ENCODE data around the gene SV2A.

The SV2A gene, protein sequence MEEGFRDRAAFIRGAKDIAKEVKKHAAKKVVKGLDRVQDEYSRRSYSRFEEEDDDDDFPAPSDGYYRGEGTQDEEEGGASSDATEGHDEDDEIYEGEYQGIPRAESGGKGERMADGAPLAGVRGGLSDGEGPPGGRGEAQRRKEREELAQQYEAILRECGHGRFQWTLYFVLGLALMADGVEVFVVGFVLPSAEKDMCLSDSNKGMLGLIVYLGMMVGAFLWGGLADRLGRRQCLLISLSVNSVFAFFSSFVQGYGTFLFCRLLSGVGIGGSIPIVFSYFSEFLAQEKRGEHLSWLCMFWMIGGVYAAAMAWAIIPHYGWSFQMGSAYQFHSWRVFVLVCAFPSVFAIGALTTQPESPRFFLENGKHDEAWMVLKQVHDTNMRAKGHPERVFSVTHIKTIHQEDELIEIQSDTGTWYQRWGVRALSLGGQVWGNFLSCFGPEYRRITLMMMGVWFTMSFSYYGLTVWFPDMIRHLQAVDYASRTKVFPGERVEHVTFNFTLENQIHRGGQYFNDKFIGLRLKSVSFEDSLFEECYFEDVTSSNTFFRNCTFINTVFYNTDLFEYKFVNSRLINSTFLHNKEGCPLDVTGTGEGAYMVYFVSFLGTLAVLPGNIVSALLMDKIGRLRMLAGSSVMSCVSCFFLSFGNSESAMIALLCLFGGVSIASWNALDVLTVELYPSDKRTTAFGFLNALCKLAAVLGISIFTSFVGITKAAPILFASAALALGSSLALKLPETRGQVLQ

DNA sequence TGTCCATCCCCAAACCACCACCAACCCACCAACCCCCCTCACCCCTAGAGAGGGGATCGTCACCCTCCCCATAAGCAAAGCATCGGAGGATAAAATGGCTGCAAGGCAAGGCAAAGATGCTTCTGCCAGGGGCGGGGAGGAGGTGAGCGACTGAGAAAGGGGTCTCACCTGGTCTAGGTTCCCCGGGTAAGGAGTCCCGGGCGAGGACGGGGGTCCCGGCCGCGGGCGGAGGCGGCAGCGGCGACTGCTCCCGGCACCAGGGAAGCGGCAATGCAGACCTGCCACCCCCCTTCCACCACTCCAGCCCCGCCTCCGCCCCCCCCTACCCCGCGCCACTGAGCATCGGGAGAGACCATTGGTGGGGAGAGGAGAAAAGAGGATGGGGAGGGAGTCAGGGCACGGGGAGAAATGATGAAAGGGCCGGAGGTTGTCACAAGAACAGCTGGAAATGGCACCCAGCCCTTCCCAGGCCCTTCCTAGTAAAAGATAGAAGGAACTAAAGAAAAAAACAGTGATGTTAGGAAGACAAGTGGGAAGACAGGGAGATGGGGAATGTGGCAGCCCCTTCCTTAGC is at the start of gene SV2A:
TSS of gene SV2A (minus strand) at position 274 of the 574 bp plus-strand sequence. CDS start 4,004 bp downstream, outside the sequence.
- TF ChIP-seq, protein P1, sequence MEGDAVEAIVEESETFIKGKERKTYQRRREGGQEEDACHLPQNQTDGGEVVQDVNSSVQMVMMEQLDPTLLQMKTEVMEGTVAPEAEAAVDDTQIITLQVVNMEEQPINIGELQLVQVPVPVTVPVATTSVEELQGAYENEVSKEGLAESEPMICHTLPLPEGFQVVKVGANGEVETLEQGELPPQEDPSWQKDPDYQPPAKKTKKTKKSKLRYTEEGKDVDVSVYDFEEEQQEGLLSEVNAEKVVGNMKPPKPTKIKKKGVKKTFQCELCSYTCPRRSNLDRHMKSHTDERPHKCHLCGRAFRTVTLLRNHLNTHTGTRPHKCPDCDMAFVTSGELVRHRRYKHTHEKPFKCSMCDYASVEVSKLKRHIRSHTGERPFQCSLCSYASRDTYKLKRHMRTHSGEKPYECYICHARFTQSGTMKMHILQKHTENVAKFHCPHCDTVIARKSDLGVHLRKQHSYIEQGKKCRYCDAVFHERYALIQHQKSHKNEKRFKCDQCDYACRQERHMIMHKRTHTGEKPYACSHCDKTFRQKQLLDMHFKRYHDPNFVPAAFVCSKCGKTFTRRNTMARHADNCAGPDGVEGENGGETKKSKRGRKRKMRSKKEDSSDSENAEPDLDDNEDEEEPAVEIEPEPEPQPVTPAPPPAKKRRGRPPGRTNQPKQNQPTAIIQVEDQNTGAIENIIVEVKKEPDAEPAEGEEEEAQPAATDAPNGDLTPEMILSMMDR (IDR thresholded peaks at IDR 0.05; ENCODE audit: low read length): no peak
- Histone ChIP-seq H3K9me3 (replicated peaks; ENCODE audit: insufficient read depth, low read length) (no peaks in the 10 kb centered on the region), H3K27ac (ENCODE audit: low read length) (no peak within 1 kb of the TSS), H3K79me2 (ENCODE audit: low read length) (no peaks in the 10 kb centered on the region), H4K20me1 (ENCODE audit: insufficient read depth, low read length) (no peaks in the 10 kb centered on the region), H3F3A (ENCODE audit: insufficient read depth, low read length) (0 out of 2 replicates have a peak, but pooled peaks cover 9% of the 10 kb centered on the region), H3K9ac (ENCODE audit: low read length) (no peak within 1 kb of the TSS), H3K4me2 (ENCODE audit: low read depth, low read length) (no peak within 1 kb of the TSS), H3K27me3 (replicated peaks; ENCODE audit: insufficient read depth, low read length) (no peaks in the 10 kb centered on the region), H3K9me2 (replicated peaks; ENCODE audit: insufficient read depth, low read length) (no peaks in the 10 kb centered on the region), H3K4me3 (ENCODE audit: low read length) (no peak within 1 kb of the TSS), H3K36me3 (replicated peaks; ENCODE audit: insufficient read depth, low read length) (peaks cover under 1% of the 10 kb centered on the region; the same call in 1 of the 2 replicates), H3K4me1 (ENCODE audit: low read length) (peaks cover 6% of the 10 kb centered on the region; the same call in 1 of the 2 replicates), H2AFZ (ENCODE audit: low read length) (0 out of 2 replicates have a peak within 1 kb of the TSS, but pooled peaks have one; percentile 5)
- DNase-seq: no peak

DNA sequence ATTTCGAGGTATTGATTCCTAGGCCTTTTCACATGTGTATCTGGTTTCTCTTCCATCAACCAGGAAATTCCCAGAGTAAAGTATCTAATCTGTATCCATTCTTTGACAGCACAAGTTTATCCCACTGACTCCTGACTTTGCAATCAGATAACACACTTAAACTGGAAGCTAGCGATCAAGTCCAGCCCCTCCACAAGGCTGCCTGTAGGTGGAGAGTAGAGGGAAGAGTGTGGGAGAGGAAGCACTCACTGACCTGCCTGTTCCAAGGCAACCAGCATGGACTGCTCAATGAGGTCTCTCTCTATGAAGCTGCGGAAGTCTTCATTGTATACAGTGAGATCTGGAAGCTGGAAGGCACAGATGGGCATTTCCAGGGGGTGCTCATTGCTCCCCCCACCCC is 49.4 kb upstream of the SV2A start:
- Histone ChIP-seq H3K9me3 (replicated peaks; ENCODE audit: insufficient read depth, low read length) (no peaks in the 10 kb centered on the region), H3K36me3 (replicated peaks; ENCODE audit: insufficient read depth, low read length) (no peaks in the 10 kb centered on the region), H3K27me3 (replicated peaks; ENCODE audit: insufficient read depth, low read length) (no peaks in the 10 kb centered on the region), H3F3A (ENCODE audit: insufficient read depth, low read length) (peaks cover 8% of the 10 kb centered on the region; the same call in 1 of the 2 replicates), H3K27ac (ENCODE audit: low read length) (no peak overlapping the region), H3K9ac (ENCODE audit: low read length) (no peak overlapping the region), H3K79me2 (ENCODE audit: low read length) (no peaks in the 10 kb centered on the region), H3K4me3 (ENCODE audit: low read length) (no peak overlapping the region), H4K20me1 (ENCODE audit: insufficient read depth, low read length) (no peaks in the 10 kb centered on the region), H3K4me1 (ENCODE audit: low read length) (peaks cover 8% of the 10 kb centered on the region; the same call in 1 of the 2 replicates), H3K4me2 (ENCODE audit: low read depth, low read length) (no peak overlapping the region), H3K9me2 (replicated peaks; ENCODE audit: insufficient read depth, low read length) (no peaks in the 10 kb centered on the region), H2AFZ (ENCODE audit: low read length) (no peak overlapping the region)
- DNase-seq: no peak
- TF ChIP-seq EZH2phosphoT487 (IDR thresholded peaks at IDR 0.05; ENCODE audit: low read length) (no peak), EZH2 (optimal IDR thresholded peaks at IDR 0.05; ENCODE audit: low read depth, low read length) (no peak)
- TF ChIP-seq, protein P1 (IDR thresholded peaks at IDR 0.05; ENCODE audit: low read length): no peak

DNA sequence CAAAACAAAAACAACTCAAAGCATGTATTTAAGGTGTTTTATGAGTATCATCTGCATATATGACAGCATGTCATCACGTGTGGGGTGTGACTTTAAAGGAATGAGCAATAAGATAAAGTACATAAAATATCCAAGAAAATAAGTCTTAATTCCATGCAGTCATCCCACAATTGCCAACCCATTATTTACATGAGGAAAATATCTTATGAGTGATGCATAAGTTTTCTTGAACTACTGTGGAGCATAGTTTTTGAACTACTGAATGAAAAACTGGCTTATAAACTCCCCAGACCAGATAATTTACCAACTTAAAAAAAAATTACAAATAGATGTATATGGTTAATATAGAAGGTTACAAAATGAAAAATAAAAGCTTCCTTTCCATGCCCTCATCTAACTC is 48.8 kb upstream of the SV2A start:
- Histone ChIP-seq H3K36me3 (replicated peaks; ENCODE audit: insufficient read depth, low read length) (no peaks in the 10 kb centered on the region), H3F3A (ENCODE audit: insufficient read depth, low read length) (peaks cover 8% of the 10 kb centered on the region; the same call in 1 of the 2 replicates), H3K9ac (ENCODE audit: low read length) (no peak overlapping the region), H3K9me2 (replicated peaks; ENCODE audit: insufficient read depth, low read length) (no peaks in the 10 kb centered on the region), H3K27ac (ENCODE audit: low read length) (no peak overlapping the region), H4K20me1 (ENCODE audit: insufficient read depth, low read length) (no peaks in the 10 kb centered on the region), H3K4me2 (ENCODE audit: low read depth, low read length) (no peak overlapping the region), H3K4me1 (ENCODE audit: low read length) (peaks cover 8% of the 10 kb centered on the region; the same call in 1 of the 2 replicates), H3K79me2 (ENCODE audit: low read length) (no peaks in the 10 kb centered on the region), H3K27me3 (replicated peaks; ENCODE audit: insufficient read depth, low read length) (no peaks in the 10 kb centered on the region), H2AFZ (ENCODE audit: low read length) (no peak overlapping the region), H3K4me3 (ENCODE audit: low read length) (no peak overlapping the region), H3K9me3 (replicated peaks; ENCODE audit: insufficient read depth, low read length) (no peaks in the 10 kb centered on the region)
- no peak for DNase-seq
- TF ChIP-seq EZH2phosphoT487 (IDR thresholded peaks at IDR 0.05; ENCODE audit: low read length) (no peak), EZH2 (optimal IDR thresholded peaks at IDR 0.05; ENCODE audit: low read depth, low read length) (no peak)
- TF ChIP-seq, protein P1 (IDR thresholded peaks at IDR 0.05; ENCODE audit: low read length): no peak

Measured in MM.1S (cell line).